Measurements from ENCODE around the gene SLC22A23.

Gene SLC22A23

GRCh38 chr6:3286641-3287171 lies 170.1 kb downstream of the SLC22A23 start:
- H3K36me3 ChIP-seq (ENCODE audit: control insufficient read depth, low read length), result no peaks in the 10 kb centered on the region
- H3K27ac ChIP-seq (ENCODE audit: low read depth, low read length), result no peak overlapping the region
- no peaks in the 10 kb centered on the region for H3F3A ChIP-seq (ENCODE audit: control insufficient read depth, insufficient read depth)
- H3K4me3 ChIP-seq (ENCODE audit: low read length), result no peak overlapping the region
- no peaks in the 10 kb centered on the region for H3K9me2 ChIP-seq (replicated peaks; ENCODE audit: control insufficient read depth, low read length)
- no peak for TF ChIP-seq CTCF (IDR thresholded peaks at IDR 0.05; ENCODE audit: low read depth, low read length, poor library complexity, severe bottlenecking)
- TF ChIP-seq EZH2phosphoT487 (IDR thresholded peaks at IDR 0.05; ENCODE audit: borderline replicate concordance, low read length), result no peak
- H3K4me2 ChIP-seq (ENCODE audit: low read length), result no peak overlapping the region
- H3K9me3 ChIP-seq (ENCODE audit: control insufficient read depth, insufficient read depth, low read length), result no peaks in the 10 kb centered on the region
- H4K20me1 ChIP-seq (ENCODE audit: control insufficient read depth, insufficient read depth, low read depth, low read length), result no peaks in the 10 kb centered on the region
- no peaks in the 10 kb centered on the region for H3K4me1 ChIP-seq (ENCODE audit: control insufficient read depth, low read length)
- H3K79me2 ChIP-seq (ENCODE audit: control insufficient read depth, low read length), result no peaks in the 10 kb centered on the region
- H3K27me3 ChIP-seq (ENCODE audit: control insufficient read depth, low read length), result no peaks in the 10 kb centered on the region

- Histone ChIP-seq H3K4me1 (ENCODE audit: control insufficient read depth, low read length) (no peaks in the 10 kb centered on the region), H3K79me2 (ENCODE audit: control insufficient read depth, low read length) (no peaks in the 10 kb centered on the region), H3K4me3 (ENCODE audit: low read length) (no peak overlapping the region), H3K27me3 (ENCODE audit: control insufficient read depth, low read length) (no peaks in the 10 kb centered on the region), H4K20me1 (ENCODE audit: control insufficient read depth, insufficient read depth, low read depth, low read length) (no peaks in the 10 kb centered on the region), H3K9me3 (ENCODE audit: control insufficient read depth, insufficient read depth, low read length) (no peaks in the 10 kb centered on the region), H3K4me2 (ENCODE audit: low read length) (no peak overlapping the region), H3K9me2 (replicated peaks; ENCODE audit: control insufficient read depth, low read length) (no peaks in the 10 kb centered on the region), H3K36me3 (ENCODE audit: control insufficient read depth, low read length) (no peaks in the 10 kb centered on the region), H3F3A (ENCODE audit: control insufficient read depth, insufficient read depth) (no peaks in the 10 kb centered on the region), H3K27ac (ENCODE audit: low read depth, low read length) (no peak overlapping the region)
- TF ChIP-seq CTCF (IDR thresholded peaks at IDR 0.05; ENCODE audit: low read depth, low read length, poor library complexity, severe bottlenecking), result no peak
- TF ChIP-seq EZH2phosphoT487 (IDR thresholded peaks at IDR 0.05; ENCODE audit: borderline replicate concordance, low read length), result no peak
Measured at GRCh38 chr6:3285732-3286131, 171.1 kb downstream of the SLC22A23 start.

GRCh38 chr6:3285049-3285639 lies 171.7 kb downstream of the SLC22A23 start:
- no peaks in the 10 kb centered on the region for H4K20me1 ChIP-seq (ENCODE audit: control insufficient read depth, insufficient read depth, low read depth, low read length)
- H3K36me3 ChIP-seq (ENCODE audit: control insufficient read depth, low read length), result no peaks in the 10 kb centered on the region

More at GRCh38 chr6:3285049-3285639, 171.7 kb downstream of the SLC22A23 start:
- no peaks in the 10 kb centered on the region for H3K79me2 ChIP-seq (ENCODE audit: control insufficient read depth, low read length)
- no peaks in the 10 kb centered on the region for H3K4me1 ChIP-seq (ENCODE audit: control insufficient read depth, low read length)
- H3K9me3 ChIP-seq (ENCODE audit: control insufficient read depth, insufficient read depth, low read length), result no peaks in the 10 kb centered on the region
- H3K4me2 ChIP-seq (ENCODE audit: low read length), result no peak overlapping the region
- no peaks in the 10 kb centered on the region for H3K9me2 ChIP-seq (replicated peaks; ENCODE audit: control insufficient read depth, low read length)
- no peak overlapping the region for H3K4me3 ChIP-seq (ENCODE audit: low read length)
- no peaks in the 10 kb centered on the region for H3F3A ChIP-seq (ENCODE audit: control insufficient read depth, insufficient read depth)
- no peaks in the 10 kb centered on the region for H3K27me3 ChIP-seq (ENCODE audit: control insufficient read depth, low read length)
- no peak for TF ChIP-seq CTCF (IDR thresholded peaks at IDR 0.05; ENCODE audit: low read depth, low read length, poor library complexity, severe bottlenecking)
- TF ChIP-seq EZH2phosphoT487 (IDR thresholded peaks at IDR 0.05; ENCODE audit: borderline replicate concordance, low read length), result no peak
- no peak overlapping the region for H3K27ac ChIP-seq (ENCODE audit: low read depth, low read length)

Measured in DOHH2 (cell line).